H9 (cell line): ENCODE results near the gene RASSF8. TPM values are rescaled to one million over a fixed set of nuclear protein-coding genes. Genes with fewer than 3 reads are reported as not detected.

ENCODE experiments used
- DNase-seq: peaks from one replicate; pipeline ENCODE4 v3.0.0-alpha.2; 2017
- H2AFZ ChIP-seq: one replicate; pipeline ENCODE4 v1.6.1; 2013; ENCODE audit warnings: mild to moderate bottlenecking, low read length, control low read depth, moderate library complexity
- H2AK5ac ChIP-seq: 2 replicates; pipeline ENCODE4 v1.6.1; 2013; ENCODE audit warnings: low read length, control low read depth, mixed read lengths; ENCODE audit not compliant: insufficient read length
- H2BK120ac ChIP-seq: one replicate; pipeline ENCODE4 v1.6.1; 2013; ENCODE audit warnings: low read depth, mild to moderate bottlenecking, low read length, control low read depth, inconsistent platforms; ENCODE audit not compliant: poor library complexity, severe bottlenecking
- H2BK12ac ChIP-seq: 2 replicates; pipeline ENCODE4 v1.6.1; 2013; ENCODE audit warnings: low read length, control low read depth, mixed read lengths, low read depth; ENCODE audit not compliant: insufficient read length
- H2BK15ac ChIP-seq: 2 replicates; pipeline ENCODE4 v1.6.1; 2013; ENCODE audit warnings: low read depth, low read length, control low read depth
- H2BK20ac ChIP-seq: one replicate; pipeline ENCODE4 v1.6.1; 2013; ENCODE audit warnings: low read depth, mild to moderate bottlenecking, low read length, control low read depth, inconsistent platforms; ENCODE audit not compliant: poor library complexity, severe bottlenecking
- H2BK5ac ChIP-seq: 2 replicates; pipeline ENCODE4 v1.6.1; 2013; ENCODE audit warnings: low read length, control low read depth, mixed read lengths; ENCODE audit not compliant: insufficient read length
- H3K14ac ChIP-seq: 2 replicates; pipeline ENCODE4 v1.6.1; 2013; ENCODE audit warnings: low read length, control low read depth; ENCODE audit not compliant: insufficient read depth
- H3K18ac ChIP-seq: 2 replicates; pipeline ENCODE4 v1.6.1; 2013; ENCODE audit warnings: low read depth, mild to moderate bottlenecking, mixed read lengths, low read length, control low read depth; ENCODE audit not compliant: insufficient read length
- H3K23ac ChIP-seq: 2 replicates; pipeline ENCODE4 v1.6.1; 2013; ENCODE audit warnings: low read length, control low read depth, mixed read lengths, low read depth; ENCODE audit not compliant: insufficient read length
- H3K23me2 ChIP-seq: 2 replicates; pipeline ENCODE4 v1.6.1; 2013; ENCODE audit warnings: low read depth, mild to moderate bottlenecking, mixed read lengths, low read length, control low read depth; ENCODE audit not compliant: insufficient read length, poor library complexity, severe bottlenecking
- H3K27ac ChIP-seq: 2 replicates; pipeline ENCODE4 v1.5.1; 2013; ENCODE audit warnings: low read length, control low read depth, mixed read lengths, low read depth; ENCODE audit not compliant: insufficient read length
- H3K27me3 ChIP-seq: 2 replicates; pipeline ENCODE4 v1.6.1; 2013; ENCODE audit warnings: low read length, control low read depth, inconsistent platforms; ENCODE audit not compliant: insufficient read depth
- H3K4ac ChIP-seq: 2 replicates; pipeline ENCODE4 v1.6.1; 2013; ENCODE audit warnings: low read depth, mild to moderate bottlenecking, control low read depth, inconsistent platforms, low read length, moderate library complexity
- H3K4me1 ChIP-seq: 2 replicates; pipeline ENCODE4 v1.6.1; 2013; ENCODE audit warnings: low read length, control low read depth, inconsistent platforms; ENCODE audit not compliant: insufficient read depth
- H3K4me2 ChIP-seq: 2 replicates; pipeline ENCODE4 v1.6.1; 2013; ENCODE audit warnings: low read length, control low read depth, mixed read lengths; ENCODE audit not compliant: insufficient read length, insufficient read depth
- H3K56ac ChIP-seq: 2 replicates; pipeline ENCODE4 v1.6.1; 2013; ENCODE audit warnings: low read depth, mild to moderate bottlenecking, mixed read lengths, low read length, control low read depth; ENCODE audit not compliant: insufficient read length
- H3K79me1 ChIP-seq: 2 replicates; pipeline ENCODE4 v1.6.1; 2013; ENCODE audit warnings: low read depth, mild to moderate bottlenecking, moderate library complexity, low read length, control low read depth, inconsistent platforms; ENCODE audit not compliant: insufficient read depth, poor library complexity, severe bottlenecking
- H3K79me2 ChIP-seq: 2 replicates; pipeline ENCODE4 v1.6.1; 2013; ENCODE audit warnings: low read length, control low read depth, inconsistent platforms; ENCODE audit not compliant: insufficient read depth
- H3K9ac ChIP-seq: 2 replicates; pipeline ENCODE4 v1.6.1; 2013; ENCODE audit warnings: low read length, control low read depth, mixed read lengths; ENCODE audit not compliant: insufficient read length; ENCODE audit errors: extremely low read depth
- H3K9me3 ChIP-seq: one replicate; pipeline ENCODE4 v1.6.1; 2013; ENCODE audit warnings: low read depth, low read length, inconsistent platforms; ENCODE audit not compliant: control insufficient read depth
- H3T11ph ChIP-seq: one replicate; pipeline ENCODE4 v1.6.1; 2013; ENCODE audit warnings: mild to moderate bottlenecking, low read length, control low read depth, inconsistent platforms
- H4K20me1 ChIP-seq: one replicate; pipeline ENCODE4 v1.6.1; 2013; ENCODE audit not compliant: control insufficient read depth, insufficient read length, insufficient read depth
- H4K5ac ChIP-seq: 2 replicates; pipeline ENCODE4 v1.6.1; 2013; ENCODE audit warnings: low read depth, mild to moderate bottlenecking, mixed read lengths, low read length, control low read depth; ENCODE audit not compliant: insufficient read length
- H4K8ac ChIP-seq: replicated peaks from 2 replicates; pipeline ENCODE4 v1.6.1; 2013; ENCODE audit warnings: low read length, control low read depth, mixed read lengths, low read depth; ENCODE audit not compliant: insufficient read length
- H4K91ac ChIP-seq: 2 replicates; pipeline ENCODE4 v1.6.1; 2013; ENCODE audit warnings: low read depth, mild to moderate bottlenecking, moderate library complexity, mixed read lengths, low read length, control low read depth; ENCODE audit not compliant: insufficient read length
- H3K27ac Mint-ChIP-seq, 3 experiments: 2 replicates in 2 of 3; 3 replicates in 1 of 3; pipeline ENCODE4 v1.8.0; 2020 to 2021; ENCODE audit warnings: mixed read lengths in 3 of 3, mild to moderate bottlenecking in 1 of 3, moderate library complexity in 1 of 3
- H3K27me3 Mint-ChIP-seq: 2 replicates; pipeline ENCODE4 v1.8.0; 2021; ENCODE audit warnings: low read depth, mild to moderate bottlenecking, moderate library complexity, mixed read lengths
- H3K36me3 Mint-ChIP-seq, 3 experiments: 2 replicates in 2 of 3; 3 replicates in 1 of 3; pipeline ENCODE4 v1.8.0; 2020 to 2021; ENCODE audit warnings: low read depth in 3 of 3, mixed read lengths in 3 of 3; ENCODE audit not compliant: insufficient read depth in 1 of 3
- H3K4me1 Mint-ChIP-seq, 2 experiments: 2 replicates each; pipeline ENCODE4 v1.8.0; 2020; ENCODE audit warnings: mixed read lengths in 2 of 2
- H3K4me3 Mint-ChIP-seq, 2 experiments: 2 replicates in 1 of 2; 3 replicates in 1 of 2; pipeline ENCODE4 v1.8.0; 2020 to 2021; ENCODE audit warnings: mild to moderate bottlenecking in 2 of 2, mixed read lengths in 2 of 2, moderate library complexity in 1 of 2
- H3K9me3 Mint-ChIP-seq, 2 experiments: 2 replicates in 1 of 2; 3 replicates in 1 of 2; pipeline ENCODE4 v1.8.0; 2020; ENCODE audit warnings: mild to moderate bottlenecking in 2 of 2, mixed read lengths in 2 of 2, moderate library complexity in 1 of 2
- WGBS: extraction: QIAGEN DNeasy Blood & Tissue Kit; methylation state at CpG from one replicate; pipeline ENCODE4 v1.1.7; 2013; ENCODE audit warnings: missing lambda C conversion rate, low lambda C conversion rate, mixed read lengths; ENCODE audit not compliant: insufficient read length; ENCODE audit errors: extremely low coverage; 5-methylcytosine and 5-hydroxymethylcytosine counted together
- total RNA-seq: library from RNA; stranded (reverse); gene quantifications from 2 replicates; pipeline ENCODE4 v1.2.1, GENCODE V29; 2021
- TF ChIP-seq, protein P1 (sequence below): fragments of 200-600 bp; sonication (generic); conservative IDR thresholded peaks from 3 replicates; pipeline ENCODE4 v1.8.0; 2021; ENCODE audit warnings: antibody characterized with exemption, mild to moderate bottlenecking

The RASSF8 gene
- total RNA-seq, 1 experiment from 2014 or later: 38.8 TPM

DNA sequence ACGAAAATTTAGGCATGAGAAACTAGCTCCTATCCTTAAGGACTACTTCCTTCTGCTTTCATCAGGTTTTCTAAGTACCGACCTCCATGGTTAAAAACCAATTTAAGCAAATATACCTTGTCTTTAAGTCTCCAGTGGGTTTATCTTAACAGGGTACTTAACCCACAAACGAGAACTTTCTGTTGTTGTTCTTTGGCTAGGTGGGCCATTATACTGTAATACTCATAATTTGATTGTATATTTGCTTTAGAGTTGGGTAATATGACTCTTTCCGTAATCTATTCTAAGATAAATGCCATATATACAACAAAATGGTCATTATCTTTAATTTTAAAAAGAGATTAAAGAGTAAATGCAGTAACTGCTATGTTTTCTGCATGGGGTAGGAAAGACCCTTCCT lies 21.6 kb downstream of the RASSF8 start:
- H3K79me2 ChIP-seq: peaks cover 8% of the 10 kb centered on the region; the same call in 1 of the 2 replicates
- H2BK5ac ChIP-seq: no peak overlapping the region
- H3K9ac ChIP-seq: no peak overlapping the region
- H2AFZ ChIP-seq: no peak overlapping the region
- no peak overlapping the region for H2BK15ac ChIP-seq
- no peaks in the 10 kb centered on the region for H3K9me3 ChIP-seq
- Mint-ChIP-seq H3K36me3 (no peaks in the 10 kb centered on the region), H3K27me3 (no peaks in the 10 kb centered on the region), H3K9me3 (no peaks in the 10 kb centered on the region), H3K27ac (no peak overlapping the region), H3K4me1 (peaks cover 33 to 38% of the 10 kb centered on the region in 2 experiments), H3K4me3 (no peak overlapping the region)
- H2BK120ac ChIP-seq: no peak overlapping the region
- H4K20me1 ChIP-seq: no peaks in the 10 kb centered on the region
- H3K27ac ChIP-seq: no peak overlapping the region
- peaks cover under 1% of the 10 kb centered on the region for H3K79me1 ChIP-seq
- H3K27me3 ChIP-seq: no peaks in the 10 kb centered on the region
- no peak overlapping the region for H2AK5ac ChIP-seq
- no peak for DNase-seq
- no peak overlapping the region for H3K14ac ChIP-seq
- WGBS: no CpG with 5 or more reads among the region's 4 CpGs
- no peak overlapping the region for H3T11ph ChIP-seq
- no peak overlapping the region for H3K4ac ChIP-seq
- H3K23me2 ChIP-seq: no peaks in the 10 kb centered on the region
- TF ChIP-seq, protein P1, sequence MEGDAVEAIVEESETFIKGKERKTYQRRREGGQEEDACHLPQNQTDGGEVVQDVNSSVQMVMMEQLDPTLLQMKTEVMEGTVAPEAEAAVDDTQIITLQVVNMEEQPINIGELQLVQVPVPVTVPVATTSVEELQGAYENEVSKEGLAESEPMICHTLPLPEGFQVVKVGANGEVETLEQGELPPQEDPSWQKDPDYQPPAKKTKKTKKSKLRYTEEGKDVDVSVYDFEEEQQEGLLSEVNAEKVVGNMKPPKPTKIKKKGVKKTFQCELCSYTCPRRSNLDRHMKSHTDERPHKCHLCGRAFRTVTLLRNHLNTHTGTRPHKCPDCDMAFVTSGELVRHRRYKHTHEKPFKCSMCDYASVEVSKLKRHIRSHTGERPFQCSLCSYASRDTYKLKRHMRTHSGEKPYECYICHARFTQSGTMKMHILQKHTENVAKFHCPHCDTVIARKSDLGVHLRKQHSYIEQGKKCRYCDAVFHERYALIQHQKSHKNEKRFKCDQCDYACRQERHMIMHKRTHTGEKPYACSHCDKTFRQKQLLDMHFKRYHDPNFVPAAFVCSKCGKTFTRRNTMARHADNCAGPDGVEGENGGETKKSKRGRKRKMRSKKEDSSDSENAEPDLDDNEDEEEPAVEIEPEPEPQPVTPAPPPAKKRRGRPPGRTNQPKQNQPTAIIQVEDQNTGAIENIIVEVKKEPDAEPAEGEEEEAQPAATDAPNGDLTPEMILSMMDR: no peak
- no peak overlapping the region for H4K8ac ChIP-seq
- no peak overlapping the region for H2BK12ac ChIP-seq
- H3K4me1 ChIP-seq: peaks cover 4% of the 10 kb centered on the region; the same call in 1 of the 2 replicates
- H3K56ac ChIP-seq: no peak overlapping the region
- no peak overlapping the region for H3K18ac ChIP-seq
- no peak overlapping the region for H3K4me2 ChIP-seq
- H4K91ac ChIP-seq: no peak overlapping the region
- no peak overlapping the region for H4K5ac ChIP-seq
- H3K23ac ChIP-seq: no peak overlapping the region
- peak overlapping the region; percentile 13 for H2BK20ac ChIP-seq
